Hepatocyte (in vitro differentiated cells): ENCODE data around the gene ATP10D. TPM values are rescaled to one million over a fixed set of nuclear protein-coding genes. Genes with fewer than 3 reads are reported as not detected.

Experiments used
- DNase-seq: peaks from one replicate; pipeline ENCODE4 v3.0.0-alpha.2; 2016; ENCODE audit warnings: low spot score
- H2AFZ ChIP-seq: fragments of 200-600 bp; sonication (generic); 2 replicates; pipeline ENCODE4 v1.6.0; 2016; ENCODE audit warnings: antibody characterized with exemption, mild to moderate bottlenecking
- H3K27ac ChIP-seq: fragments of 200-600 bp; sonication (generic); 2 replicates; pipeline ENCODE4 v1.5.1; 2016; ENCODE audit warnings: mild to moderate bottlenecking
- H3K27me3 ChIP-seq: fragments of 200-600 bp; sonication (generic); 2 replicates; pipeline ENCODE4 v1.6.1; 2016
- H3K36me3 ChIP-seq: fragments of 200-600 bp; sonication (generic); replicated peaks from 2 replicates; pipeline ENCODE4 v1.5.1; 2016; ENCODE audit warnings: low read depth; ENCODE audit not compliant: insufficient read depth
- H3K4me1 ChIP-seq: fragments of 200-600 bp; sonication (generic); 2 replicates; pipeline ENCODE4 v1.5.1; 2016; ENCODE audit warnings: mild to moderate bottlenecking, moderate library complexity; ENCODE audit not compliant: insufficient read depth
- H3K4me2 ChIP-seq: fragments of 200-600 bp; sonication (generic); 2 replicates; pipeline ENCODE4 v1.6.0; 2016
- H3K4me3 ChIP-seq: fragments of 200-600 bp; sonication (generic); 2 replicates; pipeline ENCODE4 v1.5.1; 2016; ENCODE audit warnings: mild to moderate bottlenecking
- H3K79me2 ChIP-seq: fragments of 200-600 bp; sonication (generic); 2 replicates; pipeline ENCODE4 v1.6.0; 2017; ENCODE audit warnings: mild to moderate bottlenecking
- H3K9me2 ChIP-seq: fragments of 200-600 bp; sonication (generic); replicated peaks from 2 replicates; pipeline ENCODE4 v1.6.0; 2017; ENCODE audit warnings: mild to moderate bottlenecking; ENCODE audit not compliant: insufficient read depth
- H3K9me3 ChIP-seq: fragments of 200-600 bp; sonication (generic); 2 replicates; pipeline ENCODE4 v1.5.1; 2016; ENCODE audit warnings: low read depth, mild to moderate bottlenecking
- H4K20me1 ChIP-seq: fragments of 200-600 bp; sonication (generic); 2 replicates; pipeline ENCODE4 v1.6.0; 2016; ENCODE audit warnings: mild to moderate bottlenecking; ENCODE audit not compliant: insufficient read depth, poor library complexity, severe bottlenecking
- EZH2 ChIP-seq: fragments of 200-600 bp; sonication (generic); IDR thresholded peaks from 2 replicates; pipeline ENCODE4 v1.6.1; 2016; ENCODE audit warnings: antibody characterized with exemption, mild to moderate bottlenecking, borderline replicate concordance
- EZH2phosphoT487 ChIP-seq: fragments of 200-600 bp; sonication (generic); IDR thresholded peaks from one replicate; pipeline ENCODE4 v1.6.1; 2018; ENCODE audit warnings: antibody characterized with exemption, mild to moderate bottlenecking, low read depth, moderate library complexity; ENCODE audit not compliant: unreplicated experiment, severe bottlenecking
- WGBS: methylation state at CpG from one replicate; pipeline ENCODE4 v1.1.6; 2016; ENCODE audit warnings: low lambda C conversion rate; ENCODE audit errors: missing lambda C conversion rate; 5-methylcytosine and 5-hydroxymethylcytosine counted together
- polyA plus RNA-seq: library from polyadenylated mRNA; unstranded; fragments of >200 nt; fragmentation: Nextera tagmentation; extraction: Ambion mirVana; gene quantifications from 2 replicates; pipeline ENCODE4 v1.2.1, GENCODE V29; 2016
- total RNA-seq: library from RNA; depleted of rRNA; stranded (reverse); fragments of >200 nt; gene quantifications from 2 replicates; pipeline ENCODE4 v1.2.3, GENCODE V29; 2014
- TF ChIP-seq, protein P1 (sequence below): fragments of 200-600 bp; sonication (generic); IDR thresholded peaks from 2 replicates; pipeline ENCODE4 v1.5.1; 2016; ENCODE audit warnings: antibody characterized with exemption, mild to moderate bottlenecking; ENCODE audit not compliant: poor library complexity

ATP10D gene
- total and polyA plus RNA-seq, 2 experiments from 2014 or later = 8.0 to 14.7 TPM

DNA sequence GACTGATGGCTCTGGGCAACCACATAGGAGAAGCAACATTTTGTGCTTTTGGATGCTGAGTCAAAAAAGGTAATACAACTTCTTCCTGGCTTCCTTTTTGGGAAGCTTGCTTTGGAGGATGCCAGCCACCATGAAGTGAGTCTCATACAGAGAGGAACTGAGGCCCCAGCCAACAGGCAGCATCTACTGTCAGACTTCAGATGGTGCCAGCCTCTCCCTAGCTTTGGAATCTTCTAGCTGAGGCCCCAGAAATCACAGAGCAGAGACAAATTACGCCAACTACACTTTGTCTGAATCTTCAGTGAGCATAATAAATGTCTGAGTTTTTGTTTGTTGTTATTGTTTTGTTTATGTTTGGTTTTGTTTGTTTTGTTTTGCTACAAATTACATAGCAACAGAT lies 136.1 kb downstream of the ATP10D start:
- no peak overlapping the region for H3K4me3 ChIP-seq
- H2AFZ ChIP-seq = no peak overlapping the region
- H3K27me3 ChIP-seq = no peaks in the 10 kb centered on the region
- no peak for DNase-seq
- no peaks in the 10 kb centered on the region for H3K36me3 ChIP-seq
- H3K27ac ChIP-seq = no peak overlapping the region
- 81% methylated on average over 1 of the region's 1 CpG for WGBS
- no peaks in the 10 kb centered on the region for H4K20me1 ChIP-seq
- H3K79me2 ChIP-seq = no peaks in the 10 kb centered on the region
- no peak overlapping the region for H3K4me2 ChIP-seq
- no peaks in the 10 kb centered on the region for H3K9me3 ChIP-seq
- H3K9me2 ChIP-seq = no peaks in the 10 kb centered on the region
- TF ChIP-seq, protein P1, sequence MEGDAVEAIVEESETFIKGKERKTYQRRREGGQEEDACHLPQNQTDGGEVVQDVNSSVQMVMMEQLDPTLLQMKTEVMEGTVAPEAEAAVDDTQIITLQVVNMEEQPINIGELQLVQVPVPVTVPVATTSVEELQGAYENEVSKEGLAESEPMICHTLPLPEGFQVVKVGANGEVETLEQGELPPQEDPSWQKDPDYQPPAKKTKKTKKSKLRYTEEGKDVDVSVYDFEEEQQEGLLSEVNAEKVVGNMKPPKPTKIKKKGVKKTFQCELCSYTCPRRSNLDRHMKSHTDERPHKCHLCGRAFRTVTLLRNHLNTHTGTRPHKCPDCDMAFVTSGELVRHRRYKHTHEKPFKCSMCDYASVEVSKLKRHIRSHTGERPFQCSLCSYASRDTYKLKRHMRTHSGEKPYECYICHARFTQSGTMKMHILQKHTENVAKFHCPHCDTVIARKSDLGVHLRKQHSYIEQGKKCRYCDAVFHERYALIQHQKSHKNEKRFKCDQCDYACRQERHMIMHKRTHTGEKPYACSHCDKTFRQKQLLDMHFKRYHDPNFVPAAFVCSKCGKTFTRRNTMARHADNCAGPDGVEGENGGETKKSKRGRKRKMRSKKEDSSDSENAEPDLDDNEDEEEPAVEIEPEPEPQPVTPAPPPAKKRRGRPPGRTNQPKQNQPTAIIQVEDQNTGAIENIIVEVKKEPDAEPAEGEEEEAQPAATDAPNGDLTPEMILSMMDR = no peak
- TF ChIP-seq EZH2 (no peak), EZH2phosphoT487 (no peak)
- H3K4me1 ChIP-seq = no peaks in the 10 kb centered on the region

DNA sequence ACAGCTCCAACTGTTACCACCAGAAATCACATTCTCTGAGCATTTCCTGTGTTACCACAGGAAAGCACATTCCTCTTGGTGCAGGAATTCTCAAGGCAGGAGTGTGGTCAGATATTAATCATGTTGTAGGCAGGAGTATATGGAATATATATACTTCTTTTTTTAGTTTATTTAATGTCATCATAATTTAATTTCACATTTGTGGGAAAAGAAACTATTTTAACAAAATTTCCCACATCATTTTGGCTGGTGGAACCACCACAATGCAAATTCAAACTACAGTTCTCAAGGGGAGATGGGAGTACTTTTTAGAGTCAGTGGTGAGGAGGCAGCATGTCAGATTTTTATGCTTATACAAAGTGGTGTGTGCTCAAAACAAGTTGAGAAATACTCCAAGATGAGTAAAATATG lies 139.0 kb downstream of the ATP10D start:
- H3K27ac ChIP-seq = no peak overlapping the region
- no peaks in the 10 kb centered on the region for H3K9me3 ChIP-seq
- H3K79me2 ChIP-seq = no peaks in the 10 kb centered on the region
- no peaks in the 10 kb centered on the region for H3K27me3 ChIP-seq
- DNase-seq = no peak
- H3K4me1 ChIP-seq = no peaks in the 10 kb centered on the region
- no peaks in the 10 kb centered on the region for H3K9me2 ChIP-seq
- TF ChIP-seq, protein P1 = no peak
- no peak for TF ChIP-seq EZH2phosphoT487
- TF ChIP-seq EZH2 = no peak
- H3K36me3 ChIP-seq = no peaks in the 10 kb centered on the region
- H4K20me1 ChIP-seq = no peaks in the 10 kb centered on the region
- H3K4me2 ChIP-seq = no peak overlapping the region
- H3K4me3 ChIP-seq = no peak overlapping the region
- H2AFZ ChIP-seq = no peak overlapping the region

DNA sequence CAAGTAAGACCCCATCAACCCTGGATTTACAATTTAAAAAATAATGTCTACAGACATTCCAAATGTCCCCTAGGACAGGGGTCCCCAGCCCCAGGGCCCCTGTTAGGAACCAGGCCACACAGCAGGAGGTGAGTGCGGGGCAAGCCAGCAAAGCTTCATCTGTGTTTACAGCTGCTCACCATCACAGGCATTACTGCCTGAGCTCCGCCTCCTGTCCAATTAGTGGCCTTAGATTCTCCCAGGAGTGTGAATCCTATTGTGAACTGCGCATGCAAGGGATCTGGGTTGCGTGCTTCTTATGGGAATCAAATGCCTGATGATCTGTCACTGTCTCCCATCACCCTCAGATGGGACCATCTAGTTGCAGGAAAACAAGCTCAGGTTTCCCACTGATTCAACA lies 146.1 kb downstream of the ATP10D start:
- H3K4me2 ChIP-seq = no peak overlapping the region
- H4K20me1 ChIP-seq = no peaks in the 10 kb centered on the region
- TF ChIP-seq EZH2 = no peak
- TF ChIP-seq EZH2phosphoT487 = no peak
- TF ChIP-seq, protein P1 = no peak
- no peaks in the 10 kb centered on the region for H3K27me3 ChIP-seq
- no peaks in the 10 kb centered on the region for H3K79me2 ChIP-seq
- no peak for DNase-seq
- no peaks in the 10 kb centered on the region for H3K9me2 ChIP-seq
- no peak overlapping the region for H3K27ac ChIP-seq
- H3K36me3 ChIP-seq = no peaks in the 10 kb centered on the region
- 80% methylated on average over 4 of the region's 4 CpGs for WGBS
- H3K4me1 ChIP-seq = no peaks in the 10 kb centered on the region
- no peak overlapping the region for H2AFZ ChIP-seq
- no peak overlapping the region for H3K4me3 ChIP-seq
- H3K9me3 ChIP-seq = no peaks in the 10 kb centered on the region

DNA sequence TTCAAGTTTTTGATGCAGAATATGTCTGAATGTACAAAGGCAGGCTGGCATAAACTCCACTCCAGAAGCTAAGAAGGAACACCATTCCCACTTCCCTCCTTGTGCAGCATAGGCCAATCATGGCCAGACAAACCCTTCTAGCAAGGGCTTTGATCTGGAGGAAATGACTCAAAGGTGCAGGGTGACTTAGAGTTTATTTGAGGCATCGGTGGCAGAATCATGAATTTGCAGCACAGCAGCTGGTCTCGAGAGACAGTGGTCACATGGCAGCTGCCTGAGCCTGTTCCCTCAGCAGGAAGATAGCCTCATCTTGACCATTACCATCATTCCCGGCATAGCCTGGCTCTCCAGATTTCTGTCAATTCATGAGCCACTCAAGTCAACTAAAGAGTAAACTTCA lies 154.5 kb downstream of the ATP10D start:
- Histone ChIP-seq H3K27me3 (no peaks in the 10 kb centered on the region), H3K4me3 (no peak overlapping the region), H3K27ac (no peak overlapping the region), H3K79me2 (no peaks in the 10 kb centered on the region), H3K9me2 (no peaks in the 10 kb centered on the region), H2AFZ (no peak overlapping the region), H3K4me1 (no peaks in the 10 kb centered on the region), H4K20me1 (no peaks in the 10 kb centered on the region), H3K36me3 (no peaks in the 10 kb centered on the region), H3K9me3 (no peaks in the 10 kb centered on the region), H3K4me2 (no peak overlapping the region)
- no peak for TF ChIP-seq EZH2
- TF ChIP-seq, protein P1 = no peak
- no peak for TF ChIP-seq EZH2phosphoT487
- no peak for DNase-seq
- 73% methylated on average over 3 of the region's 3 CpGs for WGBS
